ENCODE data around the gene UBE2E3.

DNA sequence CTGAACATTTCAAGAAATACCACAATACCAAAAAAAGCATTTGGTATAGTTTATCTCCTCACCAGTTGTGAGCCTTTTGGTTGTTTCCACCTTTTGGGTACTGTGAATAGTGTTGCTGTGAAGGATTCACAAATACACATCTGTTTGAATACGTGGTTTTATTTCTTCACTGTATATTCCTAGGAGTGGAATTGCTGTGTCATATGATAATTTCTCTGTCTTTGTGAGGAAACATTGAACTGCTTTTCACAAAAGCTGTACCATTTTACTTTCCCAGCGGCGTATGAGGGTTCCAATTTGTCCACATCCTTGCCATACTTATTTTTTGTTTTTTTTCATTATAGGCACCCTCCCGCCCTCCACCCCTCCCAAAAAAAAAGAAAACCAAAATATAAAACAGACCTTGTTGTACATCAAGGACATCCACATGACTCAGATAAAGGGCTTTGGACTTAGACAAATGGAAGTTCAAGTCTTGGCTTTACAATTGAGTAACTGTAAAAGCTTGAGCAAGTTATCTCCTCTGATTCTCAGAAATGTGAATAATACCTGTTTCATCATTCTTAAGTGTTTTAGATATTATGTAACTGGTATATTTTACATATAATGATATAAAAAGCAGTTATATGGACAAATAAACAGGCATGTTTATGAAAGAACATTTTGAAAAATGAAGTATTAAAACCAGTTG, 19.0 kb downstream of the UBE2E3 start:
- TF ChIP-seq, protein P1, sequence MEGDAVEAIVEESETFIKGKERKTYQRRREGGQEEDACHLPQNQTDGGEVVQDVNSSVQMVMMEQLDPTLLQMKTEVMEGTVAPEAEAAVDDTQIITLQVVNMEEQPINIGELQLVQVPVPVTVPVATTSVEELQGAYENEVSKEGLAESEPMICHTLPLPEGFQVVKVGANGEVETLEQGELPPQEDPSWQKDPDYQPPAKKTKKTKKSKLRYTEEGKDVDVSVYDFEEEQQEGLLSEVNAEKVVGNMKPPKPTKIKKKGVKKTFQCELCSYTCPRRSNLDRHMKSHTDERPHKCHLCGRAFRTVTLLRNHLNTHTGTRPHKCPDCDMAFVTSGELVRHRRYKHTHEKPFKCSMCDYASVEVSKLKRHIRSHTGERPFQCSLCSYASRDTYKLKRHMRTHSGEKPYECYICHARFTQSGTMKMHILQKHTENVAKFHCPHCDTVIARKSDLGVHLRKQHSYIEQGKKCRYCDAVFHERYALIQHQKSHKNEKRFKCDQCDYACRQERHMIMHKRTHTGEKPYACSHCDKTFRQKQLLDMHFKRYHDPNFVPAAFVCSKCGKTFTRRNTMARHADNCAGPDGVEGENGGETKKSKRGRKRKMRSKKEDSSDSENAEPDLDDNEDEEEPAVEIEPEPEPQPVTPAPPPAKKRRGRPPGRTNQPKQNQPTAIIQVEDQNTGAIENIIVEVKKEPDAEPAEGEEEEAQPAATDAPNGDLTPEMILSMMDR (IDR thresholded peaks at IDR 0.05), result no peak
- TF ChIP-seq POLR2A (IDR thresholded peaks at IDR 0.05), result no peak

All from prostate gland (tissue), 2 donors.